Gastrocnemius medialis (tissue), 4 donors: ENCODE results near the gene GLB1L2. TPM values are rescaled to one million over a fixed set of nuclear protein-coding genes. Genes with fewer than 3 reads are reported as not detected.

Source experiments
- ATAC-seq, 2 donors: fragments of 150-250 bp; one replicate each; pipeline ENCODE4 v1.9.1; 2016
- DNase-seq, 2 donors: peaks; one replicate each; pipeline ENCODE4 v3.0.0-alpha.2; 2019
- H3K27ac ChIP-seq, 4 donors: fragments of 200-600 bp; sonication (generic); 1 replicate in 1 of 4; 2 replicates in 3 of 4; pipeline ENCODE4 v1.5.1; 2016 to 2018; ENCODE audit warnings: mild to moderate bottlenecking in 2 of 4, moderate library complexity in 1 of 4
- H3K27me3 ChIP-seq, 3 donors: fragments of 200-600 bp; sonication (generic) in 2 of 3; 1 replicate in 1 of 3; 2 replicates in 2 of 3; pipeline versions ENCODE4 v1.5.1 to v1.6.0; 2016 to 2019; ENCODE audit warnings: mild to moderate bottlenecking in 1 of 3, moderate library complexity in 1 of 3
- H3K36me3 ChIP-seq, 2 donors: fragments of 200-600 bp; sonication (generic) in 1 of 2; one replicate each; pipeline ENCODE4 v1.5.1; 2017 to 2018
- H3K4me1 ChIP-seq, 2 donors: fragments of 200-600 bp; sonication (generic) in 1 of 2; one replicate each; pipeline ENCODE4 v1.5.1; 2016 to 2017; ENCODE audit warnings: mild to moderate bottlenecking in 2 of 2
- H3K4me3 ChIP-seq, 4 donors: fragments of 200-600 bp; sonication (generic) in 3 of 4; 1 replicate in 1 of 4; 2 replicates in 3 of 4; pipeline ENCODE4 v1.5.1; 2016 to 2019; ENCODE audit warnings: mild to moderate bottlenecking in 2 of 4
- H3K9me3 ChIP-seq, 3 donors: fragments of 200-600 bp; sonication (generic) in 2 of 3; 1 replicate in 1 of 3; 2 replicates in 2 of 3; pipeline ENCODE4 v1.5.1; 2016 to 2019
- CTCF ChIP-seq, 5 experiments: fragments of 450-650 bp in 3 of 5; fragments of 200-600 bp in 2 of 5; sonication (generic) in 2 of 5; IDR thresholded peaks in 4 of 5; conservative IDR thresholded peaks in 1 of 5; 1 replicate in 4 of 5; 2 replicates in 1 of 5; pipeline ENCODE4 v1.5.1; 2016 to 2019; ENCODE audit warnings: antibody characterized with exemption in 5 of 5, mild to moderate bottlenecking in 3 of 5, moderate library complexity in 3 of 5
- POLR2A ChIP-seq, 2 donors: fragments of 450-650 bp; IDR thresholded peaks; one replicate each; pipeline ENCODE4 v1.6.1; 2017; ENCODE audit warnings: antibody characterized with exemption in 2 of 2, mild to moderate bottlenecking in 2 of 2, moderate library complexity in 2 of 2
- in situ Hi-C, 4 donors: fragments of 200-750 bp; cut with MboI; loops; one replicate each; pipeline versions ENCODE4 v1.15.0 to v1.8.0; 2017; ENCODE audit warnings: low sequenced_read_pairs in 4 of 4
- intact Hi-C: fragments of 100-400 bp; cut with DNase I; formaldehyde crosslinking; loops from one replicate; pipeline ENCODE4 v1.15.1; 2023; ENCODE audit warnings: low total_unique reads
- total RNA-seq, 4 donors: library from RNA; depleted of rRNA; stranded (reverse); fragments of >200 nt; gene quantifications; one replicate each; pipeline versions ENCODE4 v1.1.0 to v1.2.3, GENCODE V29; 2016

GLB1L2 gene
- total RNA-seq, 4 donors from 2014 or later: 0.33 to 2.9 (median 0.76) TPM; not detected in 1

GRCh38 chr11:134361661-134362060 lies 29.9 kb downstream of the GLB1L2 start:
- intact Hi-C loops: no loop called here
- H3K27ac ChIP-seq: no peak overlapping the region

DNA sequence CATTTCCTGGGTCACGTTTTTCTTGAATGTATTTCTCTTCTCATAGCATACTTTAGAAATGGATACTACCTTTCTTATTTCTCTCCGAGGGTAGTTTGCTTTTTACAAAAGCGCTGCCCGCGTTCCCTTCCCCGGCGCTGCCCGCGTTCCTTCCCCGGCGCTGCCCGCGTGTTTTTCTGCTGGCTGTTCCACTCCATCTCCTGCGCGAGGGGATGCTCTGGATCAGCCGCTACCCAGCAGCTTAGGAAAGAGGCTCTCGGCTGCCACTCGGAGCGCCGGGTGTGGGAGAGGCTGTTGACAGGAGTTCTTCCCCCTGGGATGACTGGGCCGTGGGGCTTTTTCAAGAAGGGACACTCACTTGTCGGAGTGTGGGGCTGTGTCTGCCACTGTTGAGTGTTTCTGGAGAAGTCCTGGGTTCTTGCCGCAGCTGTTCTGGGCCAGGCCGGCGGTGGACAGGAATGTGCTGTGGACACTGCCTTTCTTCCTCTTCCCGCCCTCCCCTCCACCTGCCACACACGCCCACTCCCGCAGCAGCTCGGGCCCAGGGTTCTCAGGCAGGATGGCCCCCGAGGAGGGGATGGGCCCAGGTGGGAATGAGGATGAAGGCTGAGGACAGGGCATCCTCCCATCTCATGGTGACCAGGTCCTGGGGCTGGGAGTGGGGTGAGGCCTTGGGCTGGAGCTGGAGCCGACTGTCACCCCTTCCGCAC lies 30.6 kb downstream of the GLB1L2 start:
- ATAC-seq (no peak), DNase-seq (no peak)
- Histone ChIP-seq H3K4me1 (no peaks in the 10 kb centered on the region), H3K4me3 (no peak overlapping the region), H3K9me3 (no peaks in the 10 kb centered on the region), H3K27me3 (no peaks in the 10 kb centered on the region), H3K27ac (no peak overlapping the region), H3K36me3 (no peaks in the 10 kb centered on the region)
- TF ChIP-seq POLR2A (IDR thresholded peaks at IDR 0.05) (no peak), CTCF (IDR thresholded peaks at IDR 0.05 in 4 of 5, conservative IDR thresholded peaks at IDR 0.05 in 1 of 5) (no peak)
- intact Hi-C loops (no loop called here), in situ Hi-C loops (no loop called here)

More at GRCh38 chr11:134361661-134362060, 29.9 kb downstream of the GLB1L2 start:
- ATAC-seq (no peak), DNase-seq (no peak)
- H3K4me1 ChIP-seq: no peaks in the 10 kb centered on the region
- TF ChIP-seq POLR2A (IDR thresholded peaks at IDR 0.05) (no peak), CTCF (IDR thresholded peaks at IDR 0.05 in 4 of 5, conservative IDR thresholded peaks at IDR 0.05 in 1 of 5) (no peak)
- in situ Hi-C loops: no loop called here
- H3K4me3 ChIP-seq: no peak overlapping the region
- H3K36me3 ChIP-seq: no peaks in the 10 kb centered on the region
- H3K27me3 ChIP-seq: no peaks in the 10 kb centered on the region
- H3K9me3 ChIP-seq: no peaks in the 10 kb centered on the region

GRCh38 chr11:134363161-134363560 lies 31.4 kb downstream of the GLB1L2 start:
- no peak overlapping the region for H3K27ac ChIP-seq
- H3K4me1 ChIP-seq: no peaks in the 10 kb centered on the region
- no peaks in the 10 kb centered on the region for H3K36me3 ChIP-seq
- H3K4me3 ChIP-seq: no peak overlapping the region
- ATAC-seq: no peak
- no peak for DNase-seq
- in situ Hi-C loops: no loop called here
- no peaks in the 10 kb centered on the region for H3K27me3 ChIP-seq
- TF ChIP-seq CTCF (IDR thresholded peaks at IDR 0.05 in 4 of 5, conservative IDR thresholded peaks at IDR 0.05 in 1 of 5): no peak
- TF ChIP-seq POLR2A (IDR thresholded peaks at IDR 0.05): no peak
- H3K9me3 ChIP-seq: no peaks in the 10 kb centered on the region
- intact Hi-C loops: no loop called here

DNA sequence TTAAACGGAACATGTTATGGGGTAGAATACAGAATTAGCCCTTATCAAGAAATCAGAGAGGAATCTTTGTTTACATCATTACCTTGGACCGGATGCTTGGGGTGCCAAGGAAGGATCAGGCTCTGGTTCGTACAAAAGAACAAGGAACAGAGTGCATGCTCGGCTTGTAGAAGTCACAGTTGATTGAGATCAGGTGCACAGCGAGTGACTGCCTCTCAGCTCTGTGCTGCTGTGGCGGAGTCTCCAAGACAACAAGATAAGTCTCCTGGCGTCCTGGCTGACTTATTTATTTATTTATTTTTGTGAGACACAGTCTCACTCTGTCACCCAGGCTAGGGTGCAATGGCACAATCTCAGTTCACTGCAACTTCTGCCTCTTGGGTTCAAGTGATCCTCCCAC lies 31.8 kb downstream of the GLB1L2 start:
- DNase-seq (no peak), ATAC-seq (no peak)
- TF ChIP-seq POLR2A (IDR thresholded peaks at IDR 0.05): no peak
- TF ChIP-seq CTCF (IDR thresholded peaks at IDR 0.05 in 4 of 5, conservative IDR thresholded peaks at IDR 0.05 in 1 of 5): no peak
- H3K27ac ChIP-seq: no peak overlapping the region
- in situ Hi-C loops (no loop called here), intact Hi-C loops (no loop called here)
- H3K27me3 ChIP-seq: no peaks in the 10 kb centered on the region
- no peaks in the 10 kb centered on the region for H3K4me1 ChIP-seq
- H3K4me3 ChIP-seq: no peak overlapping the region
- H3K9me3 ChIP-seq: no peaks in the 10 kb centered on the region
- H3K36me3 ChIP-seq: no peaks in the 10 kb centered on the region

- DNase-seq (no peak), ATAC-seq (no peak)
- Histone ChIP-seq H3K27me3 (no peaks in the 10 kb centered on the region), H3K27ac (no peak overlapping the region), H3K4me3 (no peak overlapping the region), H3K36me3 (no peaks in the 10 kb centered on the region), H3K9me3 (no peaks in the 10 kb centered on the region), H3K4me1 (no peaks in the 10 kb centered on the region)
- TF ChIP-seq CTCF (IDR thresholded peaks at IDR 0.05 in 4 of 5, conservative IDR thresholded peaks at IDR 0.05 in 1 of 5): no peak
- TF ChIP-seq POLR2A (IDR thresholded peaks at IDR 0.05): no peak
- in situ Hi-C loops: no loop called here
- intact Hi-C loops: no loop called here
Measured at GRCh38 chr11:134364261-134364660, 32.5 kb downstream of the GLB1L2 start.
